ENCODE measurements around the gene CALHM1.

GRCh38 chr10:103504181-103504783, 45.6 kb upstream of the CALHM1 start:
- TF ChIP-seq CTCF (conservative IDR thresholded peaks at IDR 0.05; ENCODE audit: low read length): no peak
- TF ChIP-seq EZH2phosphoT487 (IDR thresholded peaks at IDR 0.05; ENCODE audit: borderline replicate concordance): no peak
